Psoas muscle (tissue), 8 donors: ENCODE measurements around the gene DLG3. TPM values are rescaled to one million over a fixed set of nuclear protein-coding genes. Genes with fewer than 3 reads are reported as not detected.

ENCODE experiments used
- ATAC-seq, 4 donors: fragments of 200-7000 bp; cut with Tn5 transposase; one replicate each; pipeline ENCODE4 v1.9.1; 2020; ENCODE audit warnings: moderate library complexity in 3 of 4, mild to moderate bottlenecking in 2 of 4
- DNase-seq, 2 donors: peaks; one replicate each; pipeline ENCODE4 v3.0.0-alpha.2; 2020
- H3K27ac ChIP-seq: fragments of 200-600 bp; one replicate; pipeline ENCODE4 v1.8.0; 2022
- H3K27me3 ChIP-seq, 3 donors: fragments of 200-600 bp in 1 of 3; one replicate each; pipeline versions ENCODE4 v1.6.1 to v1.8.0; 2013 to 2022; ENCODE audit warnings: low read length in 2 of 3, mild to moderate bottlenecking in 2 of 3, moderate library complexity in 1 of 3; ENCODE audit not compliant: insufficient read depth in 3 of 3
- H3K36me3 ChIP-seq, 2 donors: fragments of 200-600 bp in 1 of 2; one replicate each; pipeline versions ENCODE4 v1.6.1 to v1.8.0; 2013 to 2022; ENCODE audit warnings: low read depth in 1 of 2, mild to moderate bottlenecking in 1 of 2, moderate library complexity in 1 of 2; ENCODE audit not compliant: insufficient read depth in 1 of 2
- H3K4me1 ChIP-seq: fragments of 200-600 bp; one replicate; pipeline ENCODE4 v1.8.0; 2022
- H3K4me3 ChIP-seq: fragments of 200-600 bp; one replicate; pipeline ENCODE4 v1.8.0; 2022; ENCODE audit warnings: mild to moderate bottlenecking
- H3K9me3 ChIP-seq: fragments of 200-600 bp; one replicate; pipeline ENCODE4 v1.8.0; 2022
- CTCF ChIP-seq: fragments of 200-600 bp; IDR thresholded peaks from one replicate; pipeline ENCODE4 v1.8.0; 2022; ENCODE audit warnings: antibody characterized with exemption
- WGBS, 3 donors: extraction: QIAGEN DNeasy Blood & Tissue Kit; methylation state at CpG; one replicate each; pipeline versions ENCODE4 v1.1.6 to v1.1.7; 2013; 5-methylcytosine and 5-hydroxymethylcytosine counted together
- intact Hi-C, 2 donors: fragments of 100-400 bp; cut with DNase I; formaldehyde crosslinking; loops; one replicate each; pipeline versions ENCODE4 v1.11.0 to v1.14.2; 2022
- polyA plus RNA-seq, 3 donors: library from polyadenylated mRNA; stranded (reverse); fragments of 200-250 nt; gene quantifications; one replicate each; pipeline ENCODE4 v1.2.3, GENCODE V29; 2013
- total RNA-seq, 4 donors: library from RNA; stranded (reverse); fragmentation: NEBNext Ultra II Directional in 2 of 4; extraction: Animal tissue kit (Norgen Biotek cat#: 25700) in 2 of 4; gene quantifications; one replicate each; pipeline versions ENCODE4 v1.2.1 to v1.2.4, GENCODE V29; 2021 to 2023
- donor health status: healthy with polysubstance abuse.
- donor health status: DM: no; HTN: no; CAD: no; lungs with moderate emphysema.
- donor health status: Bipolar disorder and iron deficiency.
- donor health status: healthy.
- donor health status: DM: yes; HTN: yes; CAD: no.
- donor health status: DM: no; HTN: no; CAD: no.
- donor health status: DM: no; HTN: no; CAD: no.
- donor health status: DM: yes; HTN: yes; CAD: no.

DLG3 gene
- total and polyA plus RNA-seq, 7 donors, result 0.27 to 1.6 (median 1.2) TPM

DNA sequence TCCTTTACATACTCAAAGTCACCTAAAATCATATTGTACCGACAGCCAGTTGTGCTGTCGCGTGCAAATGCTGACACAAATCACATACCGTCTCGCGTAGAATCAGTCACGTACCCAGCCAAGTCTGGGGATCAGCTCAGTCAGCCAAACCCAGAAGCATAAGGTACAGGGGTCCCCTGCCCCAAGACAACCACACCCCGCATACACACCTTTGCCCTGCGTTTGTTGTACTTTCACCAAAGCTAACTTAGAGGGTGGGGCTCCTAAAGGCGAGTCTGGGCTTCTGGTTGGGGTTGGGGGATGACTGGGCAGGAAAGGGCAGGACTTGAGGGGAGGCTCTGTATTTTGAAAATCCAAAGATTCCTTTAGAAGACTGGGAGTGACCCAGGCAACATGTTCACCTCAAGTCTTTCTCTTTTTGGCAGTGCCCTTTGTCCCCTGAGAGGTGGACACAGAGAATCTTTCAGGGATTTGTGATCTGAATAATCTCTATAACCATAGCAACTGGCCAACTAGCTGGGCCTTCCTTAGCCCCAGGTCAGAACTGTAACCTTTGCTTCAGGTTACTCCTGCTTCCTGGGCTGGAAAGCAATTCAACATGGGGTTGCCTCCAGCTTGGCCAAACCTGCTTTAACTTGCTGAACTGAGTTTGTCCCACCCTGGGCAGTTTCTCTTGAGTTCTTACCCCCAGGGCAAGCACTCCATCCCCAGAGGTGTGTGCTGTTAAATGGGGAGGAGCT lies 20.5 kb upstream of the DLG3 start:
- 57 to 68% (median 67%) methylated on average over 10 of the region's 10 CpGs for WGBS, 3 donors
- intact Hi-C loops, result no loop called here

GRCh38 chrX:70424801-70425200 lies 19.8 kb upstream of the DLG3 start:
- WGBS, 3 donors, result 73 to 78% (median 77%) methylated on average over 4 to 10 of the region's 10 CpGs
- no peak overlapping the region for H3K4me3 ChIP-seq
- no peaks in the 10 kb centered on the region for H3K9me3 ChIP-seq
- ATAC-seq (no peak), DNase-seq (no peak)
- peaks cover 0 to 33% (median 3%) of the 10 kb centered on the region in 3 donors for H3K27me3 ChIP-seq
- no peak overlapping the region for H3K27ac ChIP-seq
- H3K4me1 ChIP-seq, result no peaks in the 10 kb centered on the region
- intact Hi-C loops, result no loop called here
- H3K36me3 ChIP-seq, result no peaks in the 10 kb centered on the region
- TF ChIP-seq CTCF, result no peak

More for the DNA sequence above, 20.5 kb upstream of the DLG3 start:
- Histone ChIP-seq H3K4me3 (no peak overlapping the region), H3K4me1 (no peaks in the 10 kb centered on the region), H3K27ac (no peak overlapping the region), H3K27me3 (peaks cover 0 to 36% (median 3%) of the 10 kb centered on the region in 3 donors), H3K9me3 (no peaks in the 10 kb centered on the region), H3K36me3 (no peaks in the 10 kb centered on the region)
- DNase-seq (no peak), ATAC-seq (no peak)
- TF ChIP-seq CTCF, result no peak

DNA sequence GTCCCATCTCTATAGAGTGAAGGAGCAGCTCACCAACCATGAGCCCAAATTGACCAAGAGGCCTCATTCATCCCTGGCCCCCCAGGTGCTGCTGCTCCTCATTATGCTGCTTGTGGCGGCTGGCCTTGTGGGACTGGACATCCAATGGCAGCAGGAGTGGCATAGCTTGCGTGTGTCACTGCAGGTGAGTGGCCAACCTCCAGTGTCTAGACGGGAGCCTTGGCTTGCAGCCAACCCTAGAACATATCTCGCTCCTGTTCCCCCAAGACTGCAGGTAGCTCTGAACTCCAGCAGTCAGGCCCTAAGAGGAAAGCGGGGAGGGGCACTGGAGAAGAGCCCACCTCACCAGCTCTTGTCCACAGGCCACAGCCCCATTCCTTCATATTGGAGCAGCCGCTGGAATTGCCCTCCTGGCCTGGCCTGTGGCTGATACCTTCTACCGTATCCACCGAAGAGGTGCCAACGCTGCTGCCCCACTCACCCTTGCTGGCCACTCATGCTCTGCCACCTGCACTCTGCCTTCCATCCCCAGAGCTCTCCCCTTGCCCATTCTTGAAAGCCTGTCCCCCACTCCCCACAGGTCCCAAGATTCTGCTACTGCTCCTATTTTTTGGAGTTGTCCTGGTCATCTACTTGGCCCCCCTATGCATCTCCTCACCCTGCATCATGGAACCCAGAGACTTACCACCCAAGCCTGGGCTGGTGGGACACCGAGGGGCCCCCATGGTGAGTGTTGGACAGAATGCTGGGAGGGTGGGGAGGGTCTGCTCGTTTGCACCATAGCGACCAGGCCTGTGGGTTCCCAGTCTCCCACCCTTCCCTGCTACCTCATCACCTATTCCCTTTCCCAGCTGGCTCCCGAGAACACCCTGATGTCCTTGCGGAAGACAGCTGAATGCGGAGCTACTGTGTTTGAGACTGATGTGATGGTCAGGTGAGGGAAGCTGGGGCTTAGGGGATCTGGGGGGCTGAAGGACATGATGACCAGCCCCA lies 18.1 kb upstream of the DLG3 start:
- ATAC-seq, result no peak
- Histone ChIP-seq H3K4me1 (no peaks in the 10 kb centered on the region), H3K27me3 (peaks cover 0 to 28% (median 0%) of the 10 kb centered on the region in 3 donors), H3K36me3 (no peaks in the 10 kb centered on the region), H3K27ac (no peak overlapping the region), H3K9me3 (no peaks in the 10 kb centered on the region), H3K4me3 (no peak overlapping the region)
- no peak for TF ChIP-seq CTCF
- intact Hi-C loops, result no loop called here
- no peak for DNase-seq
- 72 to 91% (median 84%) methylated on average over 10 to 15 of the region's 15 CpGs for WGBS, 3 donors

DNA sequence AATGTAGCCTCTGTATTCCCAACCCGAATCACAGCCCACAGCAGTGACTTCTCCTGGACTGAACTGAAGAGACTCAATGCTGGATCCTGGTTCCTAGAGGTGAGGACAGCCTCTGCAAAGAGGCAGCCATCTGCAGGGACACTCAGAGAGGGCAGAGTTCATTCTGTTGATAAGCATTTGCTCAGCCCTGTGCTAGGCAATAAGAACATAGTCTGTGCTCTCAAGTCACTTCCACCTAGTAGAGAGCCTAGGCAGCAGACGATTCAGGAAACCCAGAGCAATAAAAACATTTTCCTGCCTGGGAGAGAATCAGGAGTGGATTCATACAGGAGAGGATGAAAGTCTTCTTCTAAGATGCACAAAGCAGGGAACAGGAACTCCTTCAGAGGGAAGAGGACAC lies 17.3 kb upstream of the DLG3 start:
- DNase-seq (no peak), ATAC-seq (no peak)
- intact Hi-C loops, result no loop called here
- Histone ChIP-seq H3K27me3 (peaks cover 0 to 27% (median 0%) of the 10 kb centered on the region in 3 donors), H3K27ac (no peak overlapping the region), H3K9me3 (no peaks in the 10 kb centered on the region), H3K36me3 (no peaks in the 10 kb centered on the region), H3K4me1 (no peaks in the 10 kb centered on the region), H3K4me3 (no peak overlapping the region)
- 68 to 72% (median 70%) methylated on average over 2 of the region's 2 CpGs for WGBS, 3 donors
- no peak for TF ChIP-seq CTCF
